ENCODE results near the gene B4GALT6.

Gene B4GALT6

GRCh38 chr18:31688606-31689005 lies 4.2 kb upstream of the B4GALT6 start:
- DNase-seq (ENCODE audit: low read depth), result no peak

- no peak for DNase-seq (ENCODE audit: low read depth)
Measured at GRCh38 chr18:31686986-31687928, 2.9 kb upstream of the B4GALT6 start.

GRCh38 chr18:31686572-31686971 lies 2.2 kb upstream of the B4GALT6 start:
- no peak for DNase-seq (ENCODE audit: low read depth)

GRCh38 chr18:31685097-31686082 lies 1.0 kb upstream of the B4GALT6 start:
- DNase-seq (ENCODE audit: low read depth), result no peak

GRCh38 chr18:31683968-31684278 lies 458 bp downstream of the B4GALT6 start:
- DNase-seq (ENCODE audit: low read depth), result no peak

- DNase-seq (ENCODE audit: low read depth), result no peak
Measured at GRCh38 chr18:31683106-31683505, 1.3 kb downstream of the B4GALT6 start.

GRCh38 chr18:31680831-31681568 lies 3.4 kb downstream of the B4GALT6 start:
- DNase-seq (ENCODE audit: low read depth), result no peak

- no peak for DNase-seq (ENCODE audit: low read depth)
Measured at GRCh38 chr18:31680433-31680811, 4.0 kb downstream of the B4GALT6 start.

GRCh38 chr18:31679791-31680432 lies 4.5 kb downstream of the B4GALT6 start:
- no peak for DNase-seq (ENCODE audit: low read depth)

GRCh38 chr18:31679133-31679742 lies 5.1 kb downstream of the B4GALT6 start:
- peak; percentile 78 for DNase-seq (ENCODE audit: low read depth)

GRCh38 chr18:31678425-31678824 lies 6.0 kb downstream of the B4GALT6 start:
- DNase-seq (ENCODE audit: low read depth), result no peak

GRCh38 chr18:31677592-31677991 lies 6.8 kb downstream of the B4GALT6 start:
- DNase-seq (ENCODE audit: low read depth), result no peak

- DNase-seq (ENCODE audit: low read depth), result no peak
Measured at GRCh38 chr18:31675404-31675803, 9.0 kb downstream of the B4GALT6 start.

- no peak for DNase-seq (ENCODE audit: low read depth)
Measured at GRCh38 chr18:31672628-31673135, 11.7 kb downstream of the B4GALT6 start.

- DNase-seq (ENCODE audit: low read depth), result no peak
Measured at GRCh38 chr18:31671951-31672350, 12.4 kb downstream of the B4GALT6 start.

GRCh38 chr18:31669541-31669940 lies 14.8 kb downstream of the B4GALT6 start:
- no peak for DNase-seq (ENCODE audit: low read depth)

GRCh38 chr18:31667185-31667584 lies 17.2 kb downstream of the B4GALT6 start:
- DNase-seq (ENCODE audit: low read depth), result no peak

GRCh38 chr18:31666055-31666454 lies 18.3 kb downstream of the B4GALT6 start:
- no peak for DNase-seq (ENCODE audit: low read depth)

- DNase-seq (ENCODE audit: low read depth), result no peak
Measured at GRCh38 chr18:31664101-31664500, 20.3 kb downstream of the B4GALT6 start.

GRCh38 chr18:31661965-31662364 lies 22.4 kb downstream of the B4GALT6 start:
- DNase-seq (ENCODE audit: low read depth), result no peak

- no peak for DNase-seq (ENCODE audit: low read depth)
Measured at GRCh38 chr18:31660763-31661162, 23.6 kb downstream of the B4GALT6 start.

Data from HS-5 (cell line).